ENCODE measurements around the gene MTR.

MTR gene

DNA sequence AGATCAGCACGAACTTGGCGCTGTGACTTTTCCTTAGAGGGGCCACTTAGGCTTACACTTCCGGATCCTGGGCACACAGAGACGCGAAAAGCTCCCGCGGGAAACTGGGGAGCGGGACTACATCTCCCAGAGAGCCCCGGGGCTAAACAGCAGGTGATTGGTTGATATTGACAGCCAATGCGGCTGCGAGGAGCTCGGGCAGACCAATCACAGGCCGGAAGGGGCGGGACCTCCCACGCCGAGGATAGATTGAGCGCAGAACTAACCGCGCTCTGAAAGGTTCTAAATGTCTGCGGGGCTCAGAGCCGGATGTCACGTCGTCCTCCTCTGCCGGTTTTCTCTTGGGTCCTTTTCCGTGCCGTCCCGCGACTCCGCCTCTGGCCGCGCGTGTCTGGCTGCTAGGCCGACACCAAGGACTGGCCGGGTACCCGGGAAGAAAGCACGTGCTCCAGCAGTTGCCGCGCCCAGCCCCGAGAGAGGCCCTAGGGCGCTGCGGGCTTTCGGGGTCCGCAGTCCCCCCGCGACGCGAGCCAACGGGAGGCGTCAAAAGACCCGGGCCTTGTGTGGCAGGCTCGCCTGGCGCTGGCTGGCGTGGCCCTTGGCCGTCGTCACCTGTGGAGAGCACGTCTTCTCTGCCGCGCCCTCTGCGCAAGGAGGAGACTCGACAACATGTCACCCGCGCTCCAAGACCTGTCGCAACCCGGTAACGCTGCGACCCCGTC, at the start of gene MTR:
Gene MTR, plus strand, starts transcription at position 258 of the 722 bp plus-strand sequence. Its CDS starts 412 bp downstream, at position 670.
- no peak for TF ChIP-seq CTCF (IDR thresholded peaks at IDR 0.05)

GRCh38 chr1:236746785-236747184, 48.3 kb upstream of the MTR start:
- TF ChIP-seq CTCF (IDR thresholded peaks at IDR 0.05), result no peak

DNA sequence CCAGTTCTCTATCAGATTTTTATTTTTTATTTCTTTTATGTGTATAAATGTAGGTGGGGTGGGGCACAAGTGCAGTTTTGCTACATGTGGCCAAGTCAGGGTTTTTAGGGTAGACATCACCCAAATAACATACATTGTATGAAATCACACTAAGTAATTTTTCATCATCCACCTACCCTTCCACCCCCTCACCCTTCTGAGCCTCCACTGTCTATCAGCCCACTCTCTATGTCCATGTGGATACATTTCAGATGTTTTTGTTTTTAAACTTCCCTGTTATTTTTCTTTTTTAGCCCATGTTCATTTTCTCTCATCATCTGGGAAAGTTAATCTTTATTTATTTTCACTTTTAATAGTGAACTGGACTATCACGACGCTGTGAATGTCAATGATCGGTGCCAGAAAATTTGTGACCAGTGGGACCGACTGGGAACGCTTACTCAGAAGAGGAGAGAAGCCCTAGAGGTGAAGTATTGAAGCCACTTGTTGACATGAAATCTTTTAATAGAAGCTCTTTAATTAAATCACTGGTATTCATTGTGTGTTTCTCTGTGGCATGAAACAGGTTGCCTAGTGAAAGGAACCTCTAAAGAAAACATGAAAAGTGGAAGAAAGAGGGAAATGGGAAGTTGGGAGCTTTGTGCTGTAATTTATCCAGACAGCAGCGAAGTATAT, 47.6 kb upstream of the MTR start:
- no peak for TF ChIP-seq CTCF (IDR thresholded peaks at IDR 0.05)

DNA sequence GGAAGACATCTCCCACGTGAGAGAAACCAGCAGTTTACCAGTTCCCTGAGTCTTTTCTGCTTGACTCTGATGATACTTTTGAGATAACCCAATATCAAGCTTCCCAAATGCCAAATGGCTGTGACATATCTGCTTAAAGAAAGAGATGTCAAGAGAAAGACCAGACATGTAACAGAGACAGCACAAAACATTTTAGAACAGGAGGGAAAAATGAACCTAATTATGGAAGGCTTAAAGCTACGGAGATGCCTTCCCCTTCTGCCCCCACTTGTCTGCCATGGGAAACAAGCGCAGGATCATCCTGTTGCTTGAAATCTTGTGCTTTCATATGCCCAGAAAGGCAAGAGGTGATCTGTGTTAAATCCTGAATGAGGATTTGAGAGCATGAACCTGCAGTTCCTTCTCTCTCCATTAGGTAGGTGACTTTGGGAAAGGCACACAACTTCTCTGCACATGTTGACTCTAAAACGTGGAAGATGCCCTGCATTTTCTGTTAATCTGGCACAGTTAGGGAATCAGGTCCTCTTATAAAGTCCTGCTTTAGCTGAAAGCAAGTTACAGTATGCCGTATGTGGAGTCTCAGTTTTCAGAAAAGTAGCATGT, 46.7 kb upstream of the MTR start:
- TF ChIP-seq CTCF (IDR thresholded peaks at IDR 0.05), result peak; percentile 41

- TF ChIP-seq CTCF (IDR thresholded peaks at IDR 0.05), result no peak
Measured at GRCh38 chr1:236750928-236751327, 44.2 kb upstream of the MTR start.

DNA sequence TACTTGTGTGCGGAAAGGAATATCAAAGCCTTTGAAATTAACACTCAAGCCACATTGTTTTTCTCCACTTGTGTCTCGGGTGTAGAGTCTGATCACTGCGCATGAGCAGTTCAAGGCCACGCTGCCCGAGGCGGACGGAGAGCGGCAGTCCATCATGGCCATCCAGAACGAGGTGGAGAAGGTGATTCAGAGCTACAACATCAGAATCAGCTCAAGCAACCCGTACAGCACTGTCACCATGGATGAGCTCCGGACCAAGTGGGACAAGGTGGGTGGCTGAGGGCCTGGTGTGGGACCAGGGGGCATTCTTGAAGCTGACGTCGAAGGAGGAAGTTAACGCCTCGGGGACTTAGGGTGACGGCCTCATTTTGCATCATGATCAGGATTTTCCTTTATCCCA, 43.7 kb upstream of the MTR start:
- TF ChIP-seq CTCF (IDR thresholded peaks at IDR 0.05), result no peak

GRCh38 chr1:236751935-236752334, 43.2 kb upstream of the MTR start:
- no peak for TF ChIP-seq CTCF (IDR thresholded peaks at IDR 0.05)
